AG04450 (cell line): ENCODE measurements around the gene USO1. TPM values are rescaled to one million over a fixed set of nuclear protein-coding genes. Genes with fewer than 3 reads are reported as not detected.
"Not testable (repeated sequence)": the region's sequence is repeated elsewhere in the genome, so short reads cannot be mapped to it uniquely, and the experiment has no call there.

Experiments
- CTCF ChIA-PET: fragments of 300-600, 350-600 bp; formaldehyde crosslinking; extraction: SDS; loops from one replicate; lab custom pipeline; 2022; ENCODE audit warnings: antibody characterized with exemption, inconsistent platforms; lab: Charles Lee
- POLR2A ChIA-PET: fragments of 350-600 bp; formaldehyde crosslinking; extraction: SDS; loops from one replicate; lab custom pipeline; 2021; ENCODE audit warnings: antibody characterized with exemption, inconsistent platforms; lab: Yijun Ruan, JAX
- DNase-seq: peaks from one replicate; pipeline ENCODE4 v3.0.0-alpha.2; 2011; ENCODE audit warnings: low read depth, low spot score
- H3K27ac ChIP-seq: one replicate; pipeline ENCODE4 v1.5.1; 2012; ENCODE audit warnings: low read depth, low read length, control low read depth
- H3K27me3 ChIP-seq: one replicate; pipeline ENCODE4 v1.6.0; 2012; ENCODE audit warnings: low read length; ENCODE audit not compliant: control insufficient read depth, insufficient read depth
- H3K4me3 ChIP-seq: 2 replicates; pipeline ENCODE4 v1.5.1; 2011; ENCODE audit warnings: mild to moderate bottlenecking, low read depth, low read length, control low read depth
- H3K9me3 ChIP-seq: 2 replicates; pipeline ENCODE4 v1.5.1; 2012; ENCODE audit warnings: low read length; ENCODE audit not compliant: control insufficient read depth, insufficient read depth
- CTCF ChIP-seq: IDR thresholded peaks from 2 replicates; pipeline ENCODE4 v1.5.1; 2011; ENCODE audit warnings: low read depth, low read length, control low read depth, inconsistent platforms
- polyA plus RNA-seq: library from polyadenylated mRNA; depleted of rRNA; stranded (reverse); fragments of >200 nt; gene quantifications from 2 replicates; pipeline ENCODE4 v1.2.3, GENCODE V29; 2011

Gene USO1
- polyA plus RNA-seq, 1 experiment, result 142 TPM

- no peak overlapping the region for H3K4me3 ChIP-seq
- no peaks in the 10 kb centered on the region for H3K9me3 ChIP-seq
- no peaks in the 10 kb centered on the region for H3K27me3 ChIP-seq
- POLR2A ChIA-PET, result interaction anchor here (0.8 to 2.6 kb wide), 4 partner anchors 9 to 43 kb away, joined by 3 to 18 read pairs (median 5); partner anchors contain the start of gene USO1
- DNase-seq, result no peak
- CTCF ChIA-PET, result interaction anchor here (0.8 to 2.0 kb wide), 3 partner anchors 9 to 133 kb away, joined by 3 to 25 read pairs (median 3); partner anchors contain the start of gene USO1
- peak overlapping the region; percentile 0 for H3K27ac ChIP-seq
- no peak for TF ChIP-seq CTCF
These were observed 9.7 kb upstream of the USO1 start for GRCh38 chr4:75714704-75715103.

- DNase-seq, result no peak
- peak overlapping the region; percentile 71 for H3K27ac ChIP-seq
- no peaks in the 10 kb centered on the region for H3K27me3 ChIP-seq
- no peak overlapping the region for H3K4me3 ChIP-seq
- no peak for TF ChIP-seq CTCF
- ChIA-PET CTCF (interaction anchor here (0.8 to 2.0 kb wide), 3 partner anchors 8 to 132 kb away, joined by 3 to 25 read pairs (median 3); partner anchors contain the start of gene USO1), POLR2A (interaction anchor here (0.8 to 2.6 kb wide), 4 partner anchors 9 to 43 kb away, joined by 3 to 18 read pairs (median 5); partner anchors contain the start of gene USO1)
- H3K9me3 ChIP-seq, result no peaks in the 10 kb centered on the region
These were observed 9.1 kb upstream of the USO1 start for GRCh38 chr4:75715105-75715799.

GRCh38 chr4:75716054-75716453 lies 8.3 kb upstream of the USO1 start:
- ChIA-PET POLR2A (interaction anchor here (1.3 to 2.6 kb wide), 2 partner anchors 8 to 11 kb away, joined by 7 to 18 read pairs; partner anchors contain the start of gene USO1), CTCF (interaction anchor here (1.3 to 2.0 kb wide), 3 partner anchors 8 to 132 kb away, joined by 3 to 25 read pairs (median 3); partner anchors contain the start of gene USO1)
- not testable (repeated sequence) for H3K9me3 ChIP-seq, H3K4me3 ChIP-seq, H3K27me3 ChIP-seq, DNase-seq
- peak overlapping the region; percentile 1 for H3K27ac ChIP-seq

- no peak overlapping the region for H3K4me3 ChIP-seq
- H3K9me3 ChIP-seq, result no peaks in the 10 kb centered on the region
- TF ChIP-seq CTCF, result no peak
- ChIA-PET CTCF (interaction anchor here (1.5 kb wide), 1 partner anchor 131 kb away, joined by 3 read pairs; no protein-coding TSS in a partner anchor), POLR2A (interaction anchor here (0.6 kb wide), 1 partner anchor 8 kb away, joined by 9 read pairs; no protein-coding TSS in a partner anchor)
- no peak for DNase-seq
- no peaks in the 10 kb centered on the region for H3K27me3 ChIP-seq
- H3K27ac ChIP-seq, result no peak overlapping the region
These were observed 7.0 kb upstream of the USO1 start for GRCh38 chr4:75717408-75717807.

- Histone ChIP-seq H3K27ac (no peak overlapping the region), H3K27me3 (no peaks in the 10 kb centered on the region), H3K9me3 (no peaks in the 10 kb centered on the region), H3K4me3 (no peak overlapping the region)
- no peak for DNase-seq
- ChIA-PET CTCF (interaction anchor here (0.9 kb wide), 1 partner anchor 10 kb away, joined by 3 read pairs; no protein-coding TSS in a partner anchor), POLR2A (no interaction called here)
- TF ChIP-seq CTCF, result no peak
These were observed 5.8 kb upstream of the USO1 start for GRCh38 chr4:75718529-75718928.
